NCI-H187 treated with DMSO at 0.1 percent for 48 hours (cell line): ENCODE measurements around the gene ATP10B.

ENCODE experiments used
- DNase-seq: peaks from one replicate; lab custom pipeline; 2025; lab: John Stamatoyannopoulos, UW

Gene ATP10B

DNA sequence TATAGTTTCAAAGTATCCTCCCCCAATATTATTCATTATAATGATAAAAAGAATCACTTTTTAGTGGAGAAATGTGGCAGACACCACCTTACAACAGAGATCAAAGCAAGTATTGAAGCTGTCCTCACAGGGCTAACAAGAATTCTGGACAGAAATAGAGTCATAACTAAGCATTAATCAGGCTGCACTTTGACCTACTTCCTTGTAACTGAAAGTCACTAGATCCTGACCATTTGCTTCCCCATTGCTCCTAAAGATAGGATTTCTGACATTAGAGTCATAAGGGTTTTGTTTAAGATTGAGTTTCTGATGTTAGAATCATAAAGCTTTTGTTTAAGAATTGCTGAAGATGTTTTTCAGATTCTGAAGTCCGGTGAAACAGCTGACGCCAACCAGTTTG is 159.7 kb downstream of the ATP10B start:
- no peak for DNase-seq

DNA sequence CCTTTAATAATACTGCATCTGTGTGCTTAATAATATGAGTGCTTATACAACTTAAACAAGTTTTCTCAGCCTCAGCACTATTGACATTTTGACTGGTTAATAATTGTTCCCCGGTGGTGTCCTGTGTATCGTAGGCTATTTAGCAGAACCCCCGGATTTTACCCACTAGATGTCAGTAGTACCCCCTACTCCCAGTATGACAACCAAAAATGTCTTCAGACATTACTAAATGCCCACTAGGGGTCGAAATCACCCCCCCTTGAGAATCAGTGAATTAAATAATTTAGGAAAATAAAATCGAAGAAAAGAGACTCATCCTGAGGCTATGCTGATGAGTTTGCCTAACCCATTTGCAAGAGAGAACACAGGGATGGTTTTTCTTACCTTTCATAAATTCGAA is 166.3 kb downstream of the ATP10B start:
- DNase-seq: no peak

DNA sequence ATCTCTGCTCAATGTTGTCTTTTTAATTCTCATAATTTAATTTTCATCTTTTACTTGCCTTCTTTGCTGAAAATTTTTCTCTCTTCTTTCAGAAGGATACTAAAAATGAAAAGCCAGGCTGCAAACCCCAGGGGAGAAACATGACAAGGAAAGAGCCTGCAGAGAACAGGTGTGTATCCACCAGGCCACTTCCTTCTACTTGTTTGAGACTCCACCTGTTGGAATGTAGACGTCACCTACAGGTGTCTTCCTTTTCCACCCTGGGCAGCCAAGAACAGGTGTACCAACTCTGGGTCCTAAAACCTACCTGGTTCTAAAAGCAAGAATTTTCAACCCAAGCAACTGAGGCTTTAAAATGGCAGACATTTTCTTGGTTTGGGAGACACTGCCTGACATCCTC is 166.8 kb downstream of the ATP10B start:
- peak; percentile 41 for DNase-seq

DNA sequence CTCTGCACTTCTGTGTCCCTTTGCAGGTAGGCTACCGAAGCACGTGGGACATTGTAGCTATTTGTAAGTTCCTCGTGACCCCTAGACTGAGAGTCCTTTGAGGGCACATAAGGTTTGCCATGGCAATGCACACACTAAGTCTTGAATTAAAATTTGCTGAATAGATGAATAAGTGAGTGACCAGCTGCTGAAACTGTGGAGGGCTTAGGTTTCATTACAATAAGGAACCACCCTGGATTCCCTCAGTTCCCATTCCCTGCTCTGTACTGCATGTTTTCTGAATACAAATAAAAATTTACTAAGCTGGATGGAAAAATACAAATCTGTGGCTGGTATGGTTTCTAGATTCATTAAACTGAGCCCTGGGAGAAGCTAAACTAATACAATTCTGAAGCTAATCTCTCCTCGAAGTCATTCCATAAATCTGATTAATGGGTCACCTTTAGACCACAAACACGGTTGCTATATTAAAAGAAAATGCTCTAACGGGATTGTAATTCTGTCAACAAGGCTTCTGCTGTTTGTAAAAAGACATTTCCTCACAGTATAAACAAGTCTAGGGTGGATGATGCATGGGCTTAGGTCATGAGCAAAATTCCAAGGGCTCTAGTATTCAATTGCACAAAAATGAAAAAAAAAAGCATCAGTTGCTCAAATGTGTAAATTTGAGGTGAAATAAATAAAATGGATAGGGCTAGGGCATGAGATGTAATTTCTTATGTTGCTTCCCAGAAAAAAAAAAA is 172.3 kb downstream of the ATP10B start:
- no peak for DNase-seq

DNA sequence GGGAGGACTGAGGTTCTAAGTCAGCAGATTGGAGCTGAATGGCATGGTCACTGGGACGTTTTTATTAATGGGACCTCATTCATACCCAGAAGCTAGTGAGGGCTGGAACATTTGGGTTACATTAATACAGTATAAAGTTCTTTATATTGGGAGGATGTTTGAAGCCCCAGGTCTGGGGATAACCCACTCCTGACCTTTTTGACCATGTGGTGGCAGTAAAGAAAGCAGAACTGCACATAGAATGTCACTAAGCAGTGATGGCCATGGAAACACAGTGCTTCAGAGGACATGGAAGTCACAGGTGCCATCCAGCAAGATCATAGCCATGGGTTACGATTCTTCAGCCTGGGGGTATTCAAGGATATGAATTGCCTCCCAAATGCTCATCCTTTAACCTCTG is 176.0 kb downstream of the ATP10B start:
- no peak for DNase-seq

DNA sequence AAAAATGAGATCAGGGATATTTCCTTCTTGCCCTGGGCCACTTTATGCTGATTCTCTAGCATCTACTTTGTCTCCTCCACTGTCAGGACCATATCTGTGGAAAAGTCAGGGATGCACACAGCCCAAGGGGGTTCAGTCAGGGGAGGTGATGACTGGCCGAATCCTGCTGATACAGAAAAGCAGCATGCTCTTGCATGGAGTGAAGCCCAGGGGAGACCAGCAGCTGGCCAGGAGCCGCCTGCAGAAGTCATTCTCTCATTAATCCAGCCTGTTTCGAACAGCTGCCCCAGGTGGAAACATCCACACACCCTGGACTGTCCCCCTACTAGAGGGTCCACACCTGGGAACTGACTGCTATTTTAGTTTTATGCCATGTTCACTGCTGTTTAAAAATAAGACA is 177.1 kb downstream of the ATP10B start:
- DNase-seq: no peak

DNA sequence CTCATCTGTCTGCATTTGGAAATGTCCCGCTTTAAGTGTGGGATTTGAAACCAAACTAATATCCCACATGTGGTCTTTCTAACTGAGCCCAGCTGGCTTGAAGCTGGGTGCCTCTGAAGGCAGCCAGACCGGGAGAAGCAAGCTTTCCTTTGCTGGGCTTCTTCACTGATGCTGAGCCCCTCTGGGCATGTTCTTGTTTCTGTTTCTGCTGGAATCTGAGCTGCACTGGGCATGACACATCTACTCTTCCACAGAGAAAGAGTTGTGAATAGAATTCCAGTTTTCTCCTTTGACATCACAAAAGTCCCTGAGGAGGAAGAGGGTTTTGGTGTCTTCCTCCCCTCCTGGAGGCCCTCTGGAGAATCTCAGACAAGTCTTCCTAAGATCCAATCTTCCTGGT is 179.5 kb downstream of the ATP10B start:
- no peak for DNase-seq

DNA sequence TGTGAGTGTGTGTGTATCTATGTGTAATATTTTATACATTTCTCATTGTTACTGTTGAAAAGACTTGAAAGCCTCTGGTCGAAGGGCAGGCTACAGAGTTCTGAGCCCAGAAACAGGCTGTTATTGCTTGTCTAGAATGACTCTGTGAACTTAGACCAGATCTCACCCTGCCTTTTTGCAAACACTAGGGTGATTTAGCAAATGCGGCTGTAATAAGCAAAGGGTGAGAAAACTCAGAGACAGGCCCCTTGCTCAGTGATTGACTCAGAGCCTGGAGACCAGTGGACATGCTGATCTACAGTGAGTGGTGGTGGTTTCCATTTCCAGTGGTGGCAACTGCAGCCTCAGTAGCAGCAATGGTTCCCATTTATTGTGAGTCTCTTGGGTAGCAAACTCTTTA is 183.7 kb downstream of the ATP10B start:
- DNase-seq: no peak

DNA sequence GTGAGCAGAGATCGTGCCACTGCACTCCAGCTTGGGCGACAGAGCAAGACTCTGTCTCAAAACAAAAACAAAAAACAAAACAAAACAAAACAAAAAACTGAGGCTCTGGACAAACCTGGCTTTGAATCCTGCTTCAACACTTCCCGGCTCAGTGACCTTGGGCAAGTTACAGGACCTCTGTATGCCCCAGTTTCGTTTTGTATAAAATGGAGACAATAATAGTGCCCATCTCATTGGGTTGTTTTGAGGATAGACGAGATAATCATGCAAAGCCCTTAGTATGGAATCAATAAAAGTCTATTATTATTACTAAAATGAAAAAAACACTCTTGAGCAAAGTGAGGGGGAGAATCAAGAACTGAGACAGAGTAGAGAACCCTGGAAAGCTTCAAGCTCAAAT is 184.9 kb downstream of the ATP10B start:
- no peak for DNase-seq

DNA sequence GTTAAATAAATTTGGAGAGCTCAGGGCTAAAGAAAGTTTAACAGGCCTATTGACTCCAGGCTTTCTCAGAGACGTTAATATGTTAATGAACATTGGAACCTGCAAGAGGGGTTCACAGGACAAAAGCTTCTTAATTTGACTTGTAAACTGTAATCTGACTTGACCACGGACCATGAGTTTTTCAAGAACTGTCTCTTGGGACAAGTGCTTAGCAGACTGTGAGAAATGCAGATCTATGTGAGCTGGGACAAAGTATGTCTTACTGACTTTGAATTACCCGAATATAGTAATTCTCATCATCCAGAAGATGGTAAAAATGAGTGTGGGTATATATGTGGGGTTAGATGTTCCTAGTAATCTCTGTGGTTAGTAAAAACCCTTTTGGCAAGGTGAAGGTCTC is 186.6 kb downstream of the ATP10B start:
- DNase-seq: no peak

DNA sequence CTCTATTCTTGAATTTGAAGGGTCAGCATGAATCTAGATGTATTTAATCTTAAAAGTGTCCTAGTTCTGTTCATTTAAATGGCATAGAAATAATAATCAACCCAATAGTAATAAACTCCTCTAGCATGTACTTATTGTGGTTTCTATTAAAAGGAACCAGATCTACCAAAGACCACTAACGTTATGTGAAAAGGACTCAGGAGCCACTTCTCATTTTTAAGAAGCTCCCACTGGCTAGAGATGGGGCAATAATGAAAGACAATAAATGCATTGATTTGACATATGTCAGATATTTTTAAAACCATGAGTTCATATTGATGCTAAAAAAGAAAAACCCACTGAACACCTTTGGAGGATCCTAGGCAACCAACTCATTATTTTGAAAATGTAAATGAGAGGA is 191.9 kb downstream of the ATP10B start:
- no peak for DNase-seq

DNA sequence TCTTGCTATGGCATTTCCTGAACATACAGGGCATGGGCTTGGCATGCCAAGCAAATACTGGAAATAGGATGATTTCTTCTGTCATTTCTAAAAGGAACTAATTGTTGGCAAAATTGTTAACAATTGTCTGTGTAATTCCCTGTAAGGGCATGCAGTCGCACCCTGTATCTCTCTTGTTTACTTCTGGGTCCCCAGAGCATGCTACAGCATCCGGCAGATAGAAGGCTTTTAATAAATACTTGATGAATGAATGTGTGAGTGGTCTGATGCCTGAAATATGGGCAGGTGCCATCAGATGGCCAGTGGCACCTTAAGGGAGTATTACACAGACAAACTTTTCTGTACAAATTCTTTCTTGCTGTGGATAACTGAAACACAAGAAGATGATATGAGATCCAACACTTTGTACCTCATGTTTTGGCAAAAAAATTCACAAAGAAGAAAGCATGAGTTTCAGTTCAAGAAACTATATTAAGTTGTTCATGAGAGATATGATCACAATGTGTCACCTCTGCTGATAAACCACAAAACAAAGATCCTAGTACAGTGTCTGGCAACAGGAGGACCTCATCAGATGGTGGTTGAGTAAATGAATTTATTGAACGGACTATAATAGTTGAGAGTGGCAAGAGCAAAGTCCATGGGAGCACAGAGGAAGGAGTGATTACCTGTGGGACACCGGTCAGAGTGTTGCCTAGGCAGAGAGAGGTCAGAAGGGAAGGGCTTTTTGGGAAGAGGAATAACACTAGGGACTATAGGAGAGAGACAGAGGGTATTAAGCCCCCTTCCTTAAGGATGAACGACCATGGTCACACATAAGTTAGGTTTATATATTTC is 194.2 kb downstream of the ATP10B start:
- no peak for DNase-seq

DNA sequence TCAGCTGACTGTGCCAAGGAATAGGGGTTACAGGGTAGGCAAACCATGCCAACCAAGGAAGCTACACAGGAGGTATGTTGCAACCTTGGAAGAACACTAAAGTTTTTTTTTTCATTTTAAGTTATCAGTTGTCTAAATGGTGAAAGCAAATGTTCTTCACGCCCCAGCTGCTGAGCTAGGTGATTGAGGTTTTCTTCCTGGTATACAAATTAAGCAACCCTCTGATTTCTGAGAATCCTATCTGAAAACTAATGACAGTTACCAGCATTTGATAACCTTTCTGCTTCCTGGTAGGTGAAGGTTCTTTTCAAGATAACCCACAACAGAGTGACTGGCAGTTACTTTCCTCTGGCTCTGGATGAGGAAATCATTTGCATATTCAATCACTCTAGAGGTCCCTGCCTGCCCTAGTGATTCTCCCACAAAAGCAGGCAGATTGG is 194.9 kb downstream of the ATP10B start:
- no peak for DNase-seq

DNA sequence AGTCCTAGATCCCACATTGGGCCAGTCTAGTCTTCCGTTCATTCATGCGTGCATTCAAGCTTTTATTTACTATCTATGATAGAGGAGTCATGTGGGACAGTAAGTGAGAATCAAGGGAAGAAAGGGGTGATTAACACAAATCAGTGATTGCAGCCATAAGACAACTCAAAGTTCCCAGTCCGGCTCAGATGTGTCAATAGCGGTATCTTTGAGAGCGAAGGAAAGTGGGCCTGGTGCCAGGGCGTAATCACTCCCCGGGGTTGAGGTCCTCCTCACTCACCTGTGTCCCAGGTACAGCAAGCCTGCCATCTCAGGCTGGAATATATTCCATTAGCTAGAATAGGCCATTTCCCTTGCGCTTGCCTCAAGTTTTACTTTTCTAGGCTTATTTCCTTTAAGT is 196.3 kb downstream of the ATP10B start:
- no peak for DNase-seq

DNA sequence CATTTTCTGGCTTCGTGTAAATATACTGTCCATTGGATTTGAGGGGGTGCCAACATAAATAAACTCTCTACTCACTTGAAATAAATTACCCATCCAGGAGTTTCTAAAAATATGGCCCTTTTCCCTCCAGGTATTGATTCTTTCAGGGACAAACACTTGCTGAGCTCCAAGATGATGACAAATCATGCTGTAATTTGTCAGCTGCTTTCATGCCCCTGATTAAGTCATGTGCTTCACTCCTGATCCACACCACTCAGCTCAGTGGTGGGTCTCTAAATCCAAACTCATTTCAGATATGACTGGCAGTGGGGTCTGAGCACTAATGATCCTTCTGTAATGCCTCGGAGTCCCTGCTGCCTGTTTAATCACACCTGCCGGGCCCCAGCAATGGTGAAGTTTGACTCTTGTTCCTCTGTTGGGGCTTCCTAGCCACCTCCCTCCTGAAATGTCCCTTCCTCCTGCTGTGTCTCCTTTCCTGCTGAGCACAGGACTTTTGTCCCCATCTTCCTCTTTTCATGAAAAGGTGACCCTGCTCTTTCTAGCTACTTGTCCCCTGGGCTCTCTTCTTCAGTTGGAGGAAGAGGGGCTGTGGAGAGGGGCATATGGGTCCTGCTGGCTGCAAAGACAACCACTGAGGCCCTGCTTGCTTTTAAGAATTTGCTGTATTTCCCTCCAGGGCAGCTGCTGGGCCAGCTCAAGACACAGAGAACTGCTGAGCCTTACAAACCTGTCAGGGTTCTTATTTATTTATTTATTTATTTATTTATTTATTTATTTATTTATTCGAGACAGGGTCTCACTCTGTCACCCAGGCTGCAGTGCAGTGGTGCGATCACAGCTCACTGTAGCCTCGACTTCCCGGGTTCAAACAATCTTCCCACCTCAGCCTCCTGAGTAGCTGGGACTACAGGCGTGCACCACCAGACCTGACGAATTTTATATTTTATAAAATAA is 200.0 kb downstream of the ATP10B start:
- DNase-seq: peak; percentile 82

DNA sequence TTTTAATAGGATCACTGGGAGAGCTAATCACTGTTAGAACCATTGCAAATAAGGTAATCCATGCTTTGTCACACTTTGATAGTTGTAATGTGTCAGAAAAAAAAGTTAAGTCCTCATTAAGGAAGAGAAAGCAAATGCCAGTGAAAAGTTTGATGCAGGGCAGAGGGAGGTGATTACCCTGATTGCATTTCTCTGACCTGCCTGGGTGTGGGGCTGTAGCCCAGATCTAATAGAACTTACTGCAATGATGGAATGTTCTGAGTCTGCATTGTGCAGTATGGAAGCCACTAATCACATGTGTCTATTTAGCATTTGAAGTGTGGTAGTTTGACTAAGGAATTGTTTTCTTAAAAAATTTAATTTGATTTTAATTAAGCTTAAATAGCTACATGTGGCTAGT is 202.7 kb downstream of the ATP10B start:
- DNase-seq: no peak

DNA sequence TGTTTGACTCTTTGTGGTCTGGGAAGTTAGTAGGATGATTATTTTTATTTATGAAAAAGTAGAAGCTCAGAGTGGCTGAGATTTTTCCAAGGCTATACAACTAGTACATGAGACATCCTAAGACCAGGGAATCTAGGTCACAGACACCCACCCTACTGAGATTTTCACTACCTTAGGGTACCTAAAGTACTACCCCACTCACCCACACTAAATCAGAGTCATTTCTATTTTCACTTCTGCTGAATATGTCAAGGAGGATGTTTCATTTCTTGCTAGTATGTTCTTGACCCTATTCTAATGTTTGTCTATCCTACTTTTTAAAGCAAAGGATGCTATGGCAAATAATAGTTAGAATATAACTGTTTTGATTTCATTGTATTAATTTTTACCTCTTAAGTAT is 206.0 kb downstream of the ATP10B start:
- no peak for DNase-seq

DNA sequence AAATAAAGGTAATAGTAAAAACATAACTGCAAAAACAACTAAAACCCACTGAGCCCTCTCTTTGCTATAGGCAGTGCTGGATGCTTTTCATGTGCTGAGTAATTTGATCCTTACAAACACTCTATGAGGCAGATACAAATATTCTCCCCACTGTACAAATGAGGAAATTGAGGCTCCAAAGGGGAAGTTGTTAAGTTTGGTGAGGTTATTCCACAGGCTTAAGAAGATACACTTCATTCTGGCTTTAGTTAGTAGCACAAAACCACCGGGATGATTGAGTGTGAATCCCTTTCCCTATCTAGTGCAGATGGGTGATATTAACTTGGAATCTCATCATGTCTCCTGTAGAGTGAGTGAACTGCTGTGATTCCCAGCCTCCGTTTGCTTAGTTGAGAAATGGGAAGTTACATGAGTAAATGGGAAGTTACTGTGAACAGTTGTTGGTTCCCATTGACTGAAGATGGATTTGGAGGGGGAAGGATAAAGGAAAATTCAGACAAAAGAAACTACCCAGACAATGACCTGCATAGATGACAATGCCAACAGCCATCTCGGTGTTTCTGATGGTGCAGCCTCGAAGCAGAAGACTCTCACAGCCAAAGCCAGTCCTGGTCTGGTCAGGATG is 208.3 kb downstream of the ATP10B start:
- DNase-seq: no peak

DNA sequence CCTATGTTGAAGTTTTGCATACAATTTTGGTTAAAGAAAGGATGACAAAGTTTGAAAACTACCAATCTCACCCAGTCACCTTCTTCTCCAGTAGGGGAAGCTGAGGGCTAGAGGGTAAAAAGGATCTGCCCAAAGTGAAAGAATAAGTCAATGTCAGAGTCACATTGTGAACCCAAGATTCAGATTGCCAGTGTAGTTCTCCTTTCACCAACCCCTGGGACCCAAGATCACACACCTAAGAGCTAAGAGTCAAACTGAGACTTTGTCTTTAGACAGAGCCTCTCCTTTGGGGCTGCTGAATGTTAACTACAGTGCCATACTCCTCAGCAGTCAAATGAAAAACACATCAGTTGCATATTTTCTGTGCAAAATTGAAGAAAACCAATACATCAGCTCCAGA is 210.6 kb downstream of the ATP10B start:
- DNase-seq: no peak

DNA sequence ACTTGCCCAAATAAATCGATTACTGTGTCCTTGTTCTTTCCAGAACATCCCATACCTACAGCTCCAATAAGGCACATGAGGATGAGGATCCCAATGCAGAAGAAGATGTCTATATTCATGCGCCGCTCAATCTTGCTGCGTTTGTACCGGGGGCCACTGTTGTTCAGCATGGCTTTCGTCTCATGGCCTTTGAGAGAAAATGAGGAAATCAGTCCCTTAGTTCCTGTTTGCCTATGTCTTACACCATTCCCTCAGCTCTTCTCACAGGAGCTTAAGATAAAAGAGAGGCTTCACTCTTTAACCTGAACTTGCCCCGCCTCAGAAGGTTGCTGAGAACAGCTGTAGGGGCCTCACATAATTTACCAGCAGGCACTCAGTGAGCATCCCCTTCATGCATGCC is 211.6 kb downstream of the ATP10B start:
- no peak for DNase-seq

DNA sequence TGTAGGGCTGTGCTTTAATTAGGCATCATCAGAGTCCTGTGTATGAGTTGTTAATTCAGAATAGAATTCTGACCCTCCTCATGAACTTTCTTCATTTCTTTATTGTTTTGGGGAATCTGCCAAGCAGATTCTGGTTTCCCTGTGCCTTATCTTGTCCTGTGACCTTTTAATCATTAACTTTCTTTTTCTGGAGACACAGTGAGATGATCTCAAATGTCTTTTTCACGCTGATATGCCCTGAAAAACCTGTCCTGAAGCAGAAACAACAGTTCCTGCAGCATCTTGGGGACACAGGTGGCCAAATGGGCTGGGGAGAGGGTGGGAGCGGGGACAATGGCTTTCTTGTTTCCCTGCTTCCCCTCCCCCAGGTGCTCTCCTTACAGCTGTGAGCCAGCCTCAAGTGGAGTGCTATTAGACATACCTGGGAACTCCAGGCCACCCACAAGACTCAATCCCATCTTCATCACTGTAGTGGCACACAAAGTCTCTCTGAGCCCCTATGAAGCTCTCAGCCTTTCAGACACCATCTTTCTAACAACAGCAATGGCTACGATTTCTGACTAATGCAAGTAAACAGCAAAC is 213.8 kb downstream of the ATP10B start:
- DNase-seq: no peak
